CD1c-positive myeloid dendritic cell (primary cell): ENCODE data around the gene PDK1.

Experiments used
- DNase-seq: peaks from one replicate; pipeline ENCODE4 v3.0.0-alpha.2; 2016; ENCODE audit errors: extremely low spot score

PDK1 gene

DNA sequence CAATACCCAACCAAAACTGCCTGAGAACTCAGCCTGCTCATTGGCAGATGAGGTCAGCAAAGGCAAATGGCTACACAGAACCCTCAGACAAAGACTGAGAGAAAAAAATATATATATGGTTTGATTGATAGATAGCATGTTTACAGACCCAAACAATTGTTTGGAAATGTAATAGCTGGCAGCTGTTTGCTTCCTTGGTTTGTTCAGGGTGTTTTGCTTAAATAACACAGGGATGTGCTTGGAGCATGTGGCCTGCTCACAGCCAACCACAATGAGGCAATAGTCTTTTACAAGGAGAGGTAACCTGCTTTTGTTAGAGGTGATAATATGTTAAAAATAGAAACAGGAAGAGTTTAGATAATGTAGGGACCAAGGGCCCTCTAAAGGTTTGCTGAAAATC, 84.5 kb downstream of the PDK1 start:
- DNase-seq = no peak

DNA sequence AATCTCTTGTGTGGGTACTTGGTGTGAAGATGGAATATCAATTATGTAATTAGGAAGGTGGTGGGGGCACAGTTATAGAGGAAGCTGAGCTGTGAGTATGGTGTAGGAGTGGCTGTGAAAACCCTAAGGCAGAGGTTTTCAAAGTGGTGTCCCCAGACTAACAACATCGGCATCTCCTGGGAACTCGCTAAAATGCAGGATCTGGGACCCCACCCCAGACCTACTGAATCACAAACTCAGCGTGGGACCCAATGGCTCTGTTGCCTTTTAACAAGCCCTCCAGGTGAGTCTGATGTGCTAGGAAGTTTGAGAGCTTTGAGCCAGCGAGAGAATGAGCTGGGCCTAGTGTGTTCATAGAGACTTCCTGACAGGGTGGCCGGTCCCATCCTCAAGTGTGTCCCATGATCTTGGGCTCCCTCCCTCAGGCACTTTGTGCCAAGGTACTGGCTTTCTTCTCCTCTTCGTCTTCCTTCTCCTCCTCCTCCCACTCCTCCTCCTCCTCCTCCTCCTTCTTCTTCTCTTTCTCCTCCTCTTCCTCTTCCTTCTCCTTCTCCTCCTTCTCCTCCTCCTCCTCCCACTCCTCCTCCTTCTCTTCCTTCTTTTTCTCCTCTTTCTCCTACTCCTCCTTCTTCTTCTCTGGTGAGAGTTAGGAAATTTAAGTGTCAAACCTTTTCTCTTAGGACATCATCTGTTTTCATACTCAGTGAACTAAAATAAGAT, 86.6 kb downstream of the PDK1 start:
- DNase-seq = no peak

DNA sequence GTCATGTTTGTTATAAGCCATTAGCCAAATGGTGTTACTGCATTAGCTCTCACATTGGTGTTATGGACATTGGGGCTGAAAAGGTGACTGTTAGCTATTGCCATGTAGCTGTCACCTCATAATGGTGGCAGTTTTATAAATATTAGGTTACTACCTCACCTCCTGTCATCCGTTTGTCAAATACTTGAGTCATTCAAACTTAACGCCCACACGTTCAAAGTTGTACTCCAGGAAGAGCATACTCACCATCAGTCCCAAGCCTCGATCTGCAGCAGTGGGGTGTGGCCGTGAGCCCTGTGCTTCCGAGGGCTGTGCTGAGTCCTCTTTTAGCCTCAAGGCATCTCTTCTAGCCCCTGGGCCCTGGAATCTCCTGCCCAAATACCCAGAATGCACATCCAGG, 87.3 kb downstream of the PDK1 start:
- DNase-seq = no peak

DNA sequence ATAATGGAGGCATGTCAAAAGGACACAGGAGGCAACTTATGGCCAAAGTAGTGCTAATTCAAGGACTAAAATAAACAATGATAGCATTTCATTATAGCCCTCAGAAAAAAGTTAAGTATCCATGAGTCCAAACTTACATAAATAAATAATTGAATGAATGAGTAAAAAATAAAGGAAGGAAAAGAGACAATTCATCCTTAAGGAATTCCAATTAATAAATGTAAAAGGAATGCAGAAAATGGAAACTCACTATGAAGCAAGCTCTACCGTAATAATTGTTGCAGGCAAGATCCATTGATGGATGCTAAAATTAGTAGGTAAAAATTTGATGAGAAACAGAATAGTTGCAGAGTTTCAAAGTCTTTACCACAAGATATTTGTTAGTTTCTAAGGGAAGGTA, 91.5 kb downstream of the PDK1 start:
- no peak for DNase-seq

DNA sequence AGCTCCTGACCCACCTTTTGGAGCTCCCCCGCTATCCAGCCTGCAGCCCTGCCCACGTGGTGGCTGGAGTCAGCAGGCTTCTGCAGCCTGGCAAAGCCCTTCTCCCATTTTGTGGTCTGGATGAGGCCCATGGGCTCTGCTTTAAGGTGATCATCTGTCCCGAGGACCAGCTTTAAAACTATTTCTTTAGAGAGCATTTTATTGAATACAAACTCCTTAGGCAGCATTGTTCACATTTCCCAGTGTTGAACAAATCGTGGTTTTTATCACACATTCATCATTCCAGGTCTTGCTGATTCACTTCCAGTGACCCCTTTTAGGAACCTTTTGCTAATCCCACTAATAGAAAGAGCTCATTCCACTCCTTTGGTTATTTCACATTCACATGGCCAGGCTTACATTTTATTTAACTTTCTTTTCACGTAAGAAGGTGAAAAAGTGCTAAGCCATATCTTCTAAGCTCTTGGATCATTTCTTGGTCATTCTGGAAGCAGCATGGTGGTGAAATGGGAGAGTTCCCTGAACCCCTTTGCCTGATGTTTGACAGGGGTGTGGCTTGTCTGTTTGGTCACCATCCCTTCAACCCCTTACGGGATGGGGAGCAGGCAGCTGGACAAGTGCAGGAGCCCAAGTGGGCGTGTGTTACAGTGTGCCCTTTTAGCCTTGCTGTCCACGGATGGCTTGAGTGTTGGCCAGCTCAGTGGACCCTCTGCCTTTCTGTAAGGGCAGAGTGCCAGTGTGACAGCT, 99.4 kb downstream of the PDK1 start:
- no peak for DNase-seq

DNA sequence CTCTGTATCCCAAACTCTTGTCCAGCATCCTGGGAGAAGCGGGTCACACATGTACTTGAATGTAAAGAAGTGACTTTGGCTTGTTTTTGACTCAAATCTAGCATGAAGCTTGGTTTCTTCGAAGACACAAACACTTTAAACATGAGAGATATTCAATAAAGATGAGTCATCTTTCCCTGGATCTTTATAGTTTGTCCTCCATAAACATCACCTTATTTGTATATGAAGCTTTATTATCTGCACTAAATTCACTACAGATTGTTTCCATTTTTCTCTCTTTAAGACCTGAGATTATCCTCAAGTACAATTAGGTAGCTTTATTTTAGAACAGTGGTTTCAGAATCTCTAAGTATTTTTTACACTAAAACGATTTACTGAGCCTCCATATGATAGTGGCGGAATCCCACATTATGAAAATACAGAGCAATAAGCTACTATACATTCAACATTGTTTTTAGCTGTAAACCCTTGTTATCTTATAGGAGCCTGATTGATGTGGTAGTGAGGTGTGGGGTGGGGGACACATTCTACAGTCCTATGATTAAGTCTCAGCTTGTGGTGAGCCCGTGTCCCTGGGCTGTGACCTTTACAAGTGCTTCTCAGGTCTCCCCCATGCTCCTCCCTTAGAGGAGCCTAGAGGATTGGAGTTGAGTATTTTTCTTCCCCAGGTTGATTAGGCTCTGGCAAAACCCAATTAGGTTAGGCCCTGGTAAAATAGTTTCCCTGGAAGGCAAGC, 100.1 kb downstream of the PDK1 start:
- no peak for DNase-seq
